ENCODE measurements around the gene CCDC68. TPM values are rescaled to one million over a fixed set of nuclear protein-coding genes. Genes with fewer than 3 reads are reported as not detected.

Gene CCDC68
- total RNA-seq, 4 donors from 2014 or later, result 3.9 to 19.7 (median 5.8) TPM

GRCh38 chr18:54880395-54881105, 78.7 kb downstream of the CCDC68 start:
- Histone ChIP-seq H3K27me3 (no peaks in the 10 kb centered on the region), H3K4me3 (no peak overlapping the region), H3K4me1 (no peaks in the 10 kb centered on the region), H3K9me3 (no peaks in the 10 kb centered on the region), H3K27ac (no peak overlapping the region), H3K36me3 (no peaks in the 10 kb centered on the region)
- WGBS, 2 donors, result 76 to 77% methylated on average over 5 of the region's 5 CpGs
- TF ChIP-seq EP300 (IDR thresholded peaks at IDR 0.05) (no peak), POLR2A (IDR thresholded peaks at IDR 0.05) (no peak), CTCF (IDR thresholded peaks at IDR 0.05) (no peak)
- DNase-seq (ENCODE audit: low spot score in 2 of 2), result no peak

GRCh38 chr18:54879691-54880090, 79.6 kb downstream of the CCDC68 start:
- TF ChIP-seq CTCF (IDR thresholded peaks at IDR 0.05) (no peak), EP300 (IDR thresholded peaks at IDR 0.05) (no peak), POLR2A (IDR thresholded peaks at IDR 0.05) (no peak)
- no peak overlapping the region for H3K4me3 ChIP-seq
- 68 to 69% methylated on average over 4 of the region's 4 CpGs for WGBS, 2 donors
- H3K27ac ChIP-seq, result no peak overlapping the region
- no peaks in the 10 kb centered on the region for H3K36me3 ChIP-seq
- DNase-seq (ENCODE audit: low spot score in 2 of 2), result no peak
- H3K9me3 ChIP-seq, result no peaks in the 10 kb centered on the region
- H3K4me1 ChIP-seq, result no peaks in the 10 kb centered on the region
- no peaks in the 10 kb centered on the region for H3K27me3 ChIP-seq

- H3K36me3 ChIP-seq, result no peaks in the 10 kb centered on the region
These were observed 80.5 kb downstream of the CCDC68 start for GRCh38 chr18:54878659-54879358.

GRCh38 chr18:54878159-54878622, 81.1 kb downstream of the CCDC68 start:
- Histone ChIP-seq H3K9me3 (no peaks in the 10 kb centered on the region), H3K4me3 (no peak overlapping the region), H3K36me3 (no peaks in the 10 kb centered on the region), H3K27ac (no peak overlapping the region), H3K4me1 (no peaks in the 10 kb centered on the region), H3K27me3 (no peaks in the 10 kb centered on the region)
- TF ChIP-seq EP300 (IDR thresholded peaks at IDR 0.05) (no peak), POLR2A (IDR thresholded peaks at IDR 0.05) (no peak), CTCF (IDR thresholded peaks at IDR 0.05) (no peak)
- WGBS, 2 donors, result 69 to 74% methylated on average over 2 of the region's 2 CpGs
- DNase-seq (ENCODE audit: low spot score in 2 of 2), result no peak

More at GRCh38 chr18:54878659-54879358, 80.5 kb downstream of the CCDC68 start:
- no peaks in the 10 kb centered on the region for H3K9me3 ChIP-seq
- DNase-seq (ENCODE audit: low spot score in 2 of 2), result no peak
- H3K4me1 ChIP-seq, result no peaks in the 10 kb centered on the region
- no peak for TF ChIP-seq EP300 (IDR thresholded peaks at IDR 0.05)
- TF ChIP-seq POLR2A (IDR thresholded peaks at IDR 0.05), result no peak
- TF ChIP-seq CTCF (IDR thresholded peaks at IDR 0.05), result no peak
- H3K4me3 ChIP-seq, result no peak overlapping the region
- 71 to 77% methylated on average over 3 of the region's 3 CpGs for WGBS, 2 donors
- no peaks in the 10 kb centered on the region for H3K27me3 ChIP-seq
- no peak overlapping the region for H3K27ac ChIP-seq

- WGBS, 2 donors, result 89 to 91% methylated on average over 1 of the region's 1 CpG
- no peak for DNase-seq (ENCODE audit: low spot score in 2 of 2)
These were observed 82.2 kb downstream of the CCDC68 start for GRCh38 chr18:54877076-54877475.

More at GRCh38 chr18:54877076-54877475, 82.2 kb downstream of the CCDC68 start:
- Histone ChIP-seq H3K4me1 (no peaks in the 10 kb centered on the region), H3K9me3 (no peaks in the 10 kb centered on the region), H3K36me3 (no peaks in the 10 kb centered on the region), H3K27ac (no peak overlapping the region), H3K4me3 (no peak overlapping the region), H3K27me3 (no peaks in the 10 kb centered on the region)
- no peak for TF ChIP-seq CTCF (IDR thresholded peaks at IDR 0.05)
